Mucosa of rectum (tissue), 2 donors: ENCODE measurements around the gene COMMD7.

Experiments used
- H3K27ac ChIP-seq, 2 donors: one replicate each; pipeline ENCODE4 v1.7.0; 2013; ENCODE audit warnings: inconsistent platforms in 2 of 2, low read depth in 2 of 2, low read length in 2 of 2
- H3K27me3 ChIP-seq, 2 donors: one replicate each; pipeline ENCODE4 v1.7.0; 2013; ENCODE audit warnings: low read length in 2 of 2; ENCODE audit not compliant: control insufficient read depth in 2 of 2, insufficient read depth in 2 of 2
- H3K36me3 ChIP-seq, 2 donors: one replicate each; pipeline ENCODE4 v1.7.0; 2013; ENCODE audit warnings: low read length in 2 of 2; ENCODE audit not compliant: control insufficient read depth in 2 of 2, insufficient read depth in 2 of 2
- H3K4me1 ChIP-seq, 2 donors: one replicate each; pipeline ENCODE4 v1.7.0; 2013; ENCODE audit warnings: low read length in 2 of 2, mild to moderate bottlenecking in 1 of 2; ENCODE audit not compliant: control insufficient read depth in 2 of 2, insufficient read depth in 2 of 2
- H3K4me3 ChIP-seq, 2 donors: one replicate each; pipeline ENCODE4 v1.7.0; 2013; ENCODE audit warnings: low read length in 2 of 2
- H3K9ac ChIP-seq, 2 donors: one replicate each; pipeline ENCODE4 v1.7.0; 2013; ENCODE audit warnings: low read length in 2 of 2, low read depth in 1 of 2, mild to moderate bottlenecking in 1 of 2
- H3K9me3 ChIP-seq, 2 donors: one replicate each; pipeline ENCODE4 v1.7.0; 2013; ENCODE audit warnings: low read length in 2 of 2; ENCODE audit not compliant: control insufficient read depth in 2 of 2
- donor health status: healthy.
- donor health status: Normal muscosa, but diverticular disease.

The COMMD7 gene

DNA sequence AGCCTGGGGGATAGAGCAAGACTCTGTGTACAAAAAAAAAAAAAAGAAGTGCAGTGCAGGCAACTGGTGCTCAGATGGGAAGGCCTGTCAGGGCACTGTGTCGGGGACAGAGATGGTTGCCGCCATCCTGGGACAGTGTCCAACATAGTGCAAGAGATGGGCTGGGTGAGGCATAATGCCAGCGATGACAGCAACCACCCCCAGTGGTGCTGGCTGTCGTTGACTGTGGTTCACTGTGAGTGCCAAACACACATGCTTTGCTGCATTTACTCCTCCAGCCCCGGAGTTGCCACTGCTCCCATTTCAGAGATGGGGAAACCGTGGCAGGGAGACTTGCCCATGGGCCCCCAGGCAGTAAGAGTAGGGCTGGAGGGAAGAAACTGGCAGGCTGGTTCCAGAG, 64.3 kb downstream of the COMMD7 start:
- Histone ChIP-seq H3K36me3 (no peaks in the 10 kb centered on the region), H3K27ac (no peak overlapping the region), H3K4me3 (no peak overlapping the region), H3K27me3 (no peaks in the 10 kb centered on the region), H3K9me3 (no peaks in the 10 kb centered on the region), H3K4me1 (no peaks in the 10 kb centered on the region), H3K9ac (no peak overlapping the region)

- no peak overlapping the region for H3K4me3 ChIP-seq
- H3K9me3 ChIP-seq, result no peaks in the 10 kb centered on the region
- no peak overlapping the region for H3K27ac ChIP-seq
- H3K27me3 ChIP-seq, result no peaks in the 10 kb centered on the region
- H3K9ac ChIP-seq, result no peak overlapping the region
- H3K4me1 ChIP-seq, result peaks cover 2% of the 10 kb centered on the region in 2 donors
- H3K36me3 ChIP-seq, result no peaks in the 10 kb centered on the region
Measured at GRCh38 chr20:32675223-32675975, 67.9 kb downstream of the COMMD7 start.

DNA sequence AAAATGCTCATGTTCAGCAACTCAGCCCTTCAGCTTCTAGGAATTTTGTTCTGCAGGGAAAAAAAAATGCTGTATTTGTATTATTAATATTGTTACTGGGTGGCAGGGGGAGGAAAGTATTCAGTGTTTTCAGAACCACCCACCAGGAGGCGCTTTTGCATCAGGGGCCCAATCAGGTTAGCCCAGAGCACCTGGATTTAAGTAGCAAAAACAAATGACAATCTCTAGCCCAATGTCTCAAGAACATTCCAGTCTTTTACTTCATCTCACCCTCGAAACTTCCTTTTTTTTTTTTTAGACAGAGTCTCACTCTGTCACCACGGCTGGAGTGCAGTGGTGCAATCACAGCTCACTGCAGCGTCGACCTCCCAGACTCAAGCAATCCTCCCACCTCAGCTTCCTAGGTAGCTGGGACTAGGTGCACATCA, 68.9 kb downstream of the COMMD7 start:
- Histone ChIP-seq H3K4me3 (no peak overlapping the region), H3K4me1 (peaks cover 2% of the 10 kb centered on the region in 2 donors), H3K9me3 (no peaks in the 10 kb centered on the region), H3K9ac (no peak overlapping the region), H3K27me3 (no peaks in the 10 kb centered on the region), H3K27ac (no peak overlapping the region), H3K36me3 (no peaks in the 10 kb centered on the region)

GRCh38 chr20:32672982-32673851, 70.0 kb downstream of the COMMD7 start:
- peaks cover 2% of the 10 kb centered on the region in 2 donors for H3K4me1 ChIP-seq
- H3K9ac ChIP-seq, result no peak overlapping the region
- H3K27ac ChIP-seq, result peak overlapping the region; percentile 38 to 65
- H3K4me3 ChIP-seq, result no peak overlapping the region
- H3K9me3 ChIP-seq, result no peaks in the 10 kb centered on the region
- no peaks in the 10 kb centered on the region for H3K36me3 ChIP-seq
- H3K27me3 ChIP-seq, result no peaks in the 10 kb centered on the region

DNA sequence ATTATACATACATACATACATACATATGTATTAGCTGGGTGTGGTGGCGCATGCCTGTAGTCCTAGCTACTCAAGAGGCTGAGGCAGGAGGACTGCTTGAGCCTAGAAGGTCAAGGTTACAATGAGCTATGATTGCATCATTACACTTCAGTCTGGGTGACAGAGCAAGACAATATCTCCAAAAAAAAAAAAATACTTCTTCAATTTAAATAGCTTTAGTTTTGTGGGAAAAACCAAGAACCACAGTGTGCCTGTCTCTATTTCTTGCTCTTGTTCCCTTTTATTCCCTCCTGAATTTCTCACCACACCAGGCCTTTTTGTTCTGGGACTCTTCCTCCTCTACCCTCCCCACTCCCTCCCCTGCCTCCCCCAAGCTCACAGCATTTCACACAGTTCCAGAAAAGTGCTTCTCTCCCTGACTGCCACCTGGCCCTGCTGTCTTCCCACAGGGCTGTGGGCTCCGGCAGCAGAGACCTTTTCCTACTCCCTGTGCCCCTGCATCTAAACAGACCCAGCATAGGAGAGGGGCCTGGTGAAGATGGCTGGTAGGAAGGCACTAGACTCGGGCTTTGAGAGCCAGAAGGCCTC, 70.8 kb downstream of the COMMD7 start:
- no peak overlapping the region for H3K4me3 ChIP-seq
- peak overlapping the region; percentile 38 to 65 for H3K27ac ChIP-seq
- no peaks in the 10 kb centered on the region for H3K27me3 ChIP-seq
- no peak overlapping the region for H3K9ac ChIP-seq
- no peaks in the 10 kb centered on the region for H3K36me3 ChIP-seq
- no peaks in the 10 kb centered on the region for H3K9me3 ChIP-seq
- H3K4me1 ChIP-seq, result peaks cover 2% of the 10 kb centered on the region in 2 donors

DNA sequence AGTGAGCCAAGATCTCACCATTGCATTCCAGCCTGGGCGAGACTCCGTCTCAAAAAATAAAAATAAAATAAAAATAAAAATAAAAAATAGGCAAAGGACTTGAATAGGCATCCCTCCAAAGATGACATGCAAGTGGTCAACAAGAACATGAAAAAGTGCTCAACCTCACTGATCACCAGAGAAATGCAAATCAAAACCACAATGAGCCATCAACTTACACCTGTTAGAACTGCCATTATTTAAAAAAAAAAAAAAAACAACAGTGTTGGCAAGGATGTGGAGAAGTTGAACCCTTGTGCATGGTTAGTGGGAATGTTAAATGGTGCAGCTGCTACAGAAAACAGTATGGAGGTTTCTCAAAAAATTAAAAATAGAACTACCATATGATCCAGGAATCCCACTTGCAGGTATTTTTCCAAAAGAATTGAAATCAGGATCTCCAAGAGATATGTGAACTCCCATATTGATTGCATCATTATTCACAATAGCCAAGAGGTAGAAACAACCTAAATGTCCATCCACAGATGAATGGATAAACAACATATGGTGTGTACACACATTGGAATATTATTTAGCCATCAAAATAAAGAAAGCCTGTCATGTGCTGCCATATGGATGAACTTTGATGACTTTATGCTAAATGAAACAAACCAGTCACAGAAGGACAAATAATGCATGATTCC, 72.4 kb downstream of the COMMD7 start:
- H3K36me3 ChIP-seq, result no peaks in the 10 kb centered on the region
- no peak overlapping the region for H3K27ac ChIP-seq
- H3K4me3 ChIP-seq, result no peak overlapping the region
- H3K9me3 ChIP-seq, result no peaks in the 10 kb centered on the region
- H3K4me1 ChIP-seq, result peaks cover 2% of the 10 kb centered on the region in 2 donors
- no peak overlapping the region for H3K9ac ChIP-seq
- no peaks in the 10 kb centered on the region for H3K27me3 ChIP-seq

- no peak overlapping the region for H3K27ac ChIP-seq
- H3K9me3 ChIP-seq, result no peaks in the 10 kb centered on the region
- H3K9ac ChIP-seq, result no peak overlapping the region
- H3K4me1 ChIP-seq, result peaks cover 3 to 6% of the 10 kb centered on the region in 2 donors
- H3K36me3 ChIP-seq, result no peaks in the 10 kb centered on the region
- H3K27me3 ChIP-seq, result no peaks in the 10 kb centered on the region
- no peak overlapping the region for H3K4me3 ChIP-seq
Measured at GRCh38 chr20:32667027-32667426, 76.2 kb downstream of the COMMD7 start.

GRCh38 chr20:32664678-32665159, 78.5 kb downstream of the COMMD7 start:
- H3K9me3 ChIP-seq, result no peaks in the 10 kb centered on the region
- no peaks in the 10 kb centered on the region for H3K36me3 ChIP-seq
- no peaks in the 10 kb centered on the region for H3K27me3 ChIP-seq
- no peak overlapping the region for H3K4me3 ChIP-seq
- peaks cover 3 to 6% of the 10 kb centered on the region in 2 donors for H3K4me1 ChIP-seq
- no peak overlapping the region for H3K9ac ChIP-seq
- peak overlapping the region; percentile 20 to 23 for H3K27ac ChIP-seq

DNA sequence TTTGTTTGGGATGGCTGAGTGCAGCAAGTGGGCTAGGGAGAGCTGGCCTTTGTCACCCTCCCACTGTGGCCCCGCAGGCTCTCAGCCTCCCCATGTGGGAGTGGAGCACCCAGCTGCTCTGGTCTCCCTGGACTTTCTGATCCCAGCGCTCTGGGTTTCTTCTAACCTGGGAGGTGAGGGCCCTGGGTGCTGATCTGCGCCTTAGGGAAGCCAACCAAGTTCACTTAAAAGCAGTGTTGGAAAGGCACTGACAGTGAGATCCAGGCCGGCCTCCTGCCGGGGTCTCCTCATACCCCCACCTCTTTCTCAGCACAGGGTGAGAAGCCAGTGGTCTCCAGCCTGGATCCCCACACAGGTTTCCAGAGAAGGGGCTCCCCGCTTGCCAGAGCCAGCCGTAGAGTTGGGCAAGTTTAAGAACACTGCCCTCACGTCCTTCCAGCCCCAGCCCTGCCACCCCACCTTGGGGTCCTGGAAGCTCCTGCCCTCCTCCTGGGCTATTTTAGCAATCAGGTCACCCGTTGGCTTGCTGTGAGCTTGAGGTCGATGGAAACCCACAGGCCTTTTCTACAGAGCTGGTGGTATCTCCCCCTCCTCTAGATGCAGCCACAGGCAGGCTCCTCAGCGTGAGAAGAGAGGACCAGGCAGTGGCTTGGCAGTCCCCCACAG, 79.1 kb downstream of the COMMD7 start:
- Histone ChIP-seq H3K27ac (no peak overlapping the region), H3K9ac (no peak overlapping the region), H3K4me1 (peaks cover 3 to 6% of the 10 kb centered on the region in 2 donors), H3K4me3 (no peak overlapping the region), H3K27me3 (no peaks in the 10 kb centered on the region), H3K9me3 (no peaks in the 10 kb centered on the region), H3K36me3 (no peaks in the 10 kb centered on the region)
